Ishikawa (cell line): ENCODE results near the gene OSTC.

ENCODE experiments used
- CEBPB ChIP-seq: IDR thresholded peaks from 2 replicates; pipeline ENCODE4 v1.6.1; 2012
- EGR1 ChIP-seq: IDR thresholded peaks from 2 replicates; pipeline ENCODE4 v1.6.1; 2012
- EP300 ChIP-seq: IDR thresholded peaks from 2 replicates; pipeline ENCODE4 v1.6.1; 2012; ENCODE audit warnings: borderline replicate concordance
- FOXM1 ChIP-seq: IDR thresholded peaks from 2 replicates; pipeline ENCODE4 v1.6.1; 2012; ENCODE audit warnings: low read depth, borderline replicate concordance
- TAF1 ChIP-seq: IDR thresholded peaks from 2 replicates; pipeline ENCODE4 v1.6.1; 2012; ENCODE audit warnings: low read depth, mild to moderate bottlenecking
- YY1 ChIP-seq: IDR thresholded peaks from 2 replicates; pipeline ENCODE4 v1.6.1; 2012; ENCODE audit warnings: low read depth
- TF ChIP-seq, protein P1 (sequence below): IDR thresholded peaks from 2 replicates; pipeline ENCODE4 v1.6.1; 2012; ENCODE audit warnings: low read depth, mild to moderate bottlenecking

DNA sequence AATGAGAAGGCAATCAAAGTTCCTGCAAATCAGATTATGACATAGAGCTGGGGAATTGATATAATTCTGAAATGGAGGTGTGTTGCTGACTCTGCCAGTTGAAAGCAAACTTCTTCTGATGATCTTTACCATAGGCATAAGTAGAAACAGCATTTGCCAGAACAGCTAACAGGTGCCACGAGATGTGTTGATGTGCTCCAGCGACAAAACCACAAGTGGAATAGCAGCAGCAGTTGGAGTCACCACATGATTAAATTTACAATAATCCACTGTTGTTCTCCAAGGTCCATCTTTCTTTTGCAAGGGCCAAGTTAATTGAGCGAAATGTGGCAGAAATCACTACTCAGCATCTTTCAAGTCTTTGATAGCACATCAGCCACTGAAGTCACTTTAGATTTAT is 3.7 kb upstream of the OSTC start:
- TF ChIP-seq EGR1 (no peak), FOXM1 (no peak), CEBPB (no peak), TAF1 (no peak), YY1 (no peak), EP300 (no peak)
- TF ChIP-seq, protein P1, sequence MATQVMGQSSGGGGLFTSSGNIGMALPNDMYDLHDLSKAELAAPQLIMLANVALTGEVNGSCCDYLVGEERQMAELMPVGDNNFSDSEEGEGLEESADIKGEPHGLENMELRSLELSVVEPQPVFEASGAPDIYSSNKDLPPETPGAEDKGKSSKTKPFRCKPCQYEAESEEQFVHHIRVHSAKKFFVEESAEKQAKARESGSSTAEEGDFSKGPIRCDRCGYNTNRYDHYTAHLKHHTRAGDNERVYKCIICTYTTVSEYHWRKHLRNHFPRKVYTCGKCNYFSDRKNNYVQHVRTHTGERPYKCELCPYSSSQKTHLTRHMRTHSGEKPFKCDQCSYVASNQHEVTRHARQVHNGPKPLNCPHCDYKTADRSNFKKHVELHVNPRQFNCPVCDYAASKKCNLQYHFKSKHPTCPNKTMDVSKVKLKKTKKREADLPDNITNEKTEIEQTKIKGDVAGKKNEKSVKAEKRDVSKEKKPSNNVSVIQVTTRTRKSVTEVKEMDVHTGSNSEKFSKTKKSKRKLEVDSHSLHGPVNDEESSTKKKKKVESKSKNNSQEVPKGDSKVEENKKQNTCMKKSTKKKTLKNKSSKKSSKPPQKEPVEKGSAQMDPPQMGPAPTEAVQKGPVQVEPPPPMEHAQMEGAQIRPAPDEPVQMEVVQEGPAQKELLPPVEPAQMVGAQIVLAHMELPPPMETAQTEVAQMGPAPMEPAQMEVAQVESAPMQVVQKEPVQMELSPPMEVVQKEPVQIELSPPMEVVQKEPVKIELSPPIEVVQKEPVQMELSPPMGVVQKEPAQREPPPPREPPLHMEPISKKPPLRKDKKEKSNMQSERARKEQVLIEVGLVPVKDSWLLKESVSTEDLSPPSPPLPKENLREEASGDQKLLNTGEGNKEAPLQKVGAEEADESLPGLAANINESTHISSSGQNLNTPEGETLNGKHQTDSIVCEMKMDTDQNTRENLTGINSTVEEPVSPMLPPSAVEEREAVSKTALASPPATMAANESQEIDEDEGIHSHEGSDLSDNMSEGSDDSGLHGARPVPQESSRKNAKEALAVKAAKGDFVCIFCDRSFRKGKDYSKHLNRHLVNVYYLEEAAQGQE: no peak
